Fibroblast of lung (primary cell): Measurements from ENCODE around the gene RTCB.

Experiments used
- EZH2 ChIP-seq: IDR thresholded peaks from 2 replicates; pipeline ENCODE4 v1.5.1; 2012; ENCODE audit warnings: low read length, control low read depth, mild to moderate bottlenecking; ENCODE audit errors: missing control alignments
- TF ChIP-seq, protein P1 (sequence below), 2 donors: IDR thresholded peaks in 1 of 2; conservative IDR thresholded peaks in 1 of 2; 1 replicate in 1 of 2; 2 replicates in 1 of 2; pipeline ENCODE4 v1.5.1; 2011 to 2012; ENCODE audit warnings: low read length in 2 of 2, control low read depth in 1 of 2, inconsistent platforms in 1 of 2, low read depth in 1 of 2, mild to moderate bottlenecking in 1 of 2

GRCh38 chr22:32407312-32407711, 4.7 kb downstream of the RTCB start:
- TF ChIP-seq, protein P1, sequence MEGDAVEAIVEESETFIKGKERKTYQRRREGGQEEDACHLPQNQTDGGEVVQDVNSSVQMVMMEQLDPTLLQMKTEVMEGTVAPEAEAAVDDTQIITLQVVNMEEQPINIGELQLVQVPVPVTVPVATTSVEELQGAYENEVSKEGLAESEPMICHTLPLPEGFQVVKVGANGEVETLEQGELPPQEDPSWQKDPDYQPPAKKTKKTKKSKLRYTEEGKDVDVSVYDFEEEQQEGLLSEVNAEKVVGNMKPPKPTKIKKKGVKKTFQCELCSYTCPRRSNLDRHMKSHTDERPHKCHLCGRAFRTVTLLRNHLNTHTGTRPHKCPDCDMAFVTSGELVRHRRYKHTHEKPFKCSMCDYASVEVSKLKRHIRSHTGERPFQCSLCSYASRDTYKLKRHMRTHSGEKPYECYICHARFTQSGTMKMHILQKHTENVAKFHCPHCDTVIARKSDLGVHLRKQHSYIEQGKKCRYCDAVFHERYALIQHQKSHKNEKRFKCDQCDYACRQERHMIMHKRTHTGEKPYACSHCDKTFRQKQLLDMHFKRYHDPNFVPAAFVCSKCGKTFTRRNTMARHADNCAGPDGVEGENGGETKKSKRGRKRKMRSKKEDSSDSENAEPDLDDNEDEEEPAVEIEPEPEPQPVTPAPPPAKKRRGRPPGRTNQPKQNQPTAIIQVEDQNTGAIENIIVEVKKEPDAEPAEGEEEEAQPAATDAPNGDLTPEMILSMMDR (conservative IDR thresholded peaks at IDR 0.05 in 1 of 2, IDR thresholded peaks at IDR 0.05 in 1 of 2; ENCODE audit: low read depth in 1 of 2, low read length in 2 of 2): no peak
- no peak for TF ChIP-seq EZH2
